Measurements from ENCODE around the gene CD7.

CD7 gene

GRCh38 chr17:82351254-82351712 lies 33.9 kb upstream of the CD7 start:
- H3K9me3 ChIP-seq (ENCODE audit: control insufficient read depth, insufficient read depth, low read length) = no peaks in the 10 kb centered on the region
- peak overlapping the region; percentile 58 for H3K4me3 ChIP-seq (ENCODE audit: low read length)
- H4K20me1 ChIP-seq (ENCODE audit: control insufficient read depth, insufficient read depth, low read depth, low read length) = no peaks in the 10 kb centered on the region
- H3K27ac ChIP-seq (ENCODE audit: low read depth, low read length) = peak overlapping the region; percentile 88
- H3K79me2 ChIP-seq (ENCODE audit: control insufficient read depth, low read length) = no peaks in the 10 kb centered on the region
- no peaks in the 10 kb centered on the region for H3K27me3 ChIP-seq (ENCODE audit: control insufficient read depth, low read length)
- no peaks in the 10 kb centered on the region for H3K36me3 ChIP-seq (ENCODE audit: control insufficient read depth, low read length)
- H3K4me2 ChIP-seq (ENCODE audit: low read length) = peak overlapping the region; percentile 71
- H3K4me1 ChIP-seq (ENCODE audit: control insufficient read depth, low read length) = peaks cover 37% of the 10 kb centered on the region
- no peaks in the 10 kb centered on the region for H3K9me2 ChIP-seq (replicated peaks; ENCODE audit: control insufficient read depth, low read length)
- TF ChIP-seq CTCF (IDR thresholded peaks at IDR 0.05; ENCODE audit: low read depth, low read length, poor library complexity, severe bottlenecking) (no peak), EZH2phosphoT487 (IDR thresholded peaks at IDR 0.05; ENCODE audit: borderline replicate concordance, low read length) (no peak)
- H3F3A ChIP-seq (ENCODE audit: control insufficient read depth, insufficient read depth) = peaks cover 7% of the 10 kb centered on the region

GRCh38 chr17:82350182-82351030 lies 33.0 kb upstream of the CD7 start:
- no peak for TF ChIP-seq EZH2phosphoT487 (IDR thresholded peaks at IDR 0.05; ENCODE audit: borderline replicate concordance, low read length)
- peak; percentile 48 for TF ChIP-seq CTCF (IDR thresholded peaks at IDR 0.05; ENCODE audit: low read depth, low read length, poor library complexity, severe bottlenecking)
- H3K9me3 ChIP-seq (ENCODE audit: control insufficient read depth, insufficient read depth, low read length) = no peaks in the 10 kb centered on the region
- H3K27ac ChIP-seq (ENCODE audit: low read depth, low read length) = peak overlapping the region; percentile 88
- peak overlapping the region; percentile 71 for H3K4me2 ChIP-seq (ENCODE audit: low read length)
- no peaks in the 10 kb centered on the region for H3K27me3 ChIP-seq (ENCODE audit: control insufficient read depth, low read length)
- H3K4me3 ChIP-seq (ENCODE audit: low read length) = peak overlapping the region; percentile 58
- H3K4me1 ChIP-seq (ENCODE audit: control insufficient read depth, low read length) = peaks cover 37% of the 10 kb centered on the region
- H3K79me2 ChIP-seq (ENCODE audit: control insufficient read depth, low read length) = no peaks in the 10 kb centered on the region
- peaks cover 7% of the 10 kb centered on the region for H3F3A ChIP-seq (ENCODE audit: control insufficient read depth, insufficient read depth)
- H4K20me1 ChIP-seq (ENCODE audit: control insufficient read depth, insufficient read depth, low read depth, low read length) = no peaks in the 10 kb centered on the region
- no peaks in the 10 kb centered on the region for H3K9me2 ChIP-seq (replicated peaks; ENCODE audit: control insufficient read depth, low read length)
- no peaks in the 10 kb centered on the region for H3K36me3 ChIP-seq (ENCODE audit: control insufficient read depth, low read length)

GRCh38 chr17:82349287-82349701 lies 31.9 kb upstream of the CD7 start:
- no peak overlapping the region for H3K4me3 ChIP-seq (ENCODE audit: low read length)
- H3K27me3 ChIP-seq (ENCODE audit: control insufficient read depth, low read length) = no peaks in the 10 kb centered on the region
- H3K27ac ChIP-seq (ENCODE audit: low read depth, low read length) = no peak overlapping the region
- peaks cover 39% of the 10 kb centered on the region for H3K4me1 ChIP-seq (ENCODE audit: control insufficient read depth, low read length)
- peaks cover 7% of the 10 kb centered on the region for H3F3A ChIP-seq (ENCODE audit: control insufficient read depth, insufficient read depth)
- no peaks in the 10 kb centered on the region for H3K9me3 ChIP-seq (ENCODE audit: control insufficient read depth, insufficient read depth, low read length)
- no peak overlapping the region for H3K4me2 ChIP-seq (ENCODE audit: low read length)
- no peak for TF ChIP-seq CTCF (IDR thresholded peaks at IDR 0.05; ENCODE audit: low read depth, low read length, poor library complexity, severe bottlenecking)
- TF ChIP-seq EZH2phosphoT487 (IDR thresholded peaks at IDR 0.05; ENCODE audit: borderline replicate concordance, low read length) = no peak
- H3K36me3 ChIP-seq (ENCODE audit: control insufficient read depth, low read length) = no peaks in the 10 kb centered on the region
- no peaks in the 10 kb centered on the region for H3K79me2 ChIP-seq (ENCODE audit: control insufficient read depth, low read length)
- no peaks in the 10 kb centered on the region for H3K9me2 ChIP-seq (replicated peaks; ENCODE audit: control insufficient read depth, low read length)
- H4K20me1 ChIP-seq (ENCODE audit: control insufficient read depth, insufficient read depth, low read depth, low read length) = no peaks in the 10 kb centered on the region

All from DOHH2 (cell line).